Measurements from ENCODE around the gene ERF. TPM values are rescaled to one million over a fixed set of nuclear protein-coding genes. Genes with fewer than 3 reads are reported as not detected.

The ERF gene
- total RNA-seq, 2 donors from 2014 or later, result 106 to 138 TPM

GRCh38 chr19:42228641-42229040 is 26.3 kb downstream of the ERF start:
- Histone ChIP-seq H3K27ac (ENCODE audit: low read depth, low read length) (no peak overlapping the region), H3K4me1 (ENCODE audit: control insufficient read depth, insufficient read depth, low read length) (peaks cover 3% of the 10 kb centered on the region), H3K9me3 (ENCODE audit: control insufficient read depth, low read length) (no peaks in the 10 kb centered on the region), H3K9ac (ENCODE audit: extremely low read depth, low read length, poor library complexity, severe bottlenecking) (no peak overlapping the region), H3K27me3 (ENCODE audit: control insufficient read depth, insufficient read depth, low read length, poor library complexity, severe bottlenecking) (no peaks in the 10 kb centered on the region), H3K4me3 (ENCODE audit: low read length) (no peak overlapping the region), H3K36me3 (ENCODE audit: control insufficient read depth, insufficient read depth, low read length) (peaks cover 74% of the 10 kb centered on the region)
- Mint-ChIP-seq H3K4me3 (no peak overlapping the region), H3K27me3 (ENCODE audit: insufficient read depth) (no peaks in the 10 kb centered on the region), H3K4me1 (peaks cover 6% of the 10 kb centered on the region), H3K36me3 (ENCODE audit: low read depth) (peaks cover 72% of the 10 kb centered on the region), H3K27ac (peak overlapping the region; percentile 76), H3K9me3 (no peaks in the 10 kb centered on the region)
- no peak for DNase-seq
- TF ChIP-seq CTCF (conservative IDR thresholded peaks at IDR 0.05), result no peak
- WGBS, 2 experiments (ENCODE audit: insufficient coverage in 1 of 2, insufficient read length in 1 of 2), result 95 to 100% methylated on average over 1 to 4 of the region's 4 CpGs

GRCh38 chr19:42226886-42227285 is 28.0 kb downstream of the ERF start:
- peaks cover 63% of the 10 kb centered on the region for H3K36me3 Mint-ChIP-seq (ENCODE audit: low read depth)

GRCh38 chr19:42225718-42226292 is 29.1 kb downstream of the ERF start:
- Mint-ChIP-seq H3K4me3 (no peak overlapping the region), H3K36me3 (ENCODE audit: low read depth) (peaks cover 52% of the 10 kb centered on the region), H3K9me3 (no peaks in the 10 kb centered on the region), H3K4me1 (peaks cover 9% of the 10 kb centered on the region), H3K27ac (no peak overlapping the region), H3K27me3 (ENCODE audit: insufficient read depth) (no peaks in the 10 kb centered on the region)
- Histone ChIP-seq H3K36me3 (ENCODE audit: control insufficient read depth, insufficient read depth, low read length) (peaks cover 57% of the 10 kb centered on the region), H3K4me3 (ENCODE audit: low read length) (no peak overlapping the region), H3K9ac (ENCODE audit: extremely low read depth, low read length, poor library complexity, severe bottlenecking) (no peak overlapping the region), H3K27ac (ENCODE audit: low read depth, low read length) (no peak overlapping the region), H3K4me1 (ENCODE audit: control insufficient read depth, insufficient read depth, low read length) (peaks cover 3% of the 10 kb centered on the region), H3K9me3 (ENCODE audit: control insufficient read depth, low read length) (no peaks in the 10 kb centered on the region), H3K27me3 (ENCODE audit: control insufficient read depth, insufficient read depth, low read length, poor library complexity, severe bottlenecking) (no peaks in the 10 kb centered on the region)
- 95 to 99% methylated on average over 21 to 33 of the region's 33 CpGs for WGBS, 2 experiments (ENCODE audit: insufficient coverage in 1 of 2, insufficient read length in 1 of 2)
- no peak for TF ChIP-seq CTCF (conservative IDR thresholded peaks at IDR 0.05)
- DNase-seq, result no peak

More at GRCh38 chr19:42226886-42227285, 28.0 kb downstream of the ERF start:
- no peak for TF ChIP-seq CTCF (conservative IDR thresholded peaks at IDR 0.05)
- DNase-seq, result no peak
- H3K27ac Mint-ChIP-seq, result no peak overlapping the region
- no peak overlapping the region for H3K27ac ChIP-seq (ENCODE audit: low read depth, low read length)
- H3K27me3 Mint-ChIP-seq (ENCODE audit: insufficient read depth), result no peaks in the 10 kb centered on the region
- no peaks in the 10 kb centered on the region for H3K27me3 ChIP-seq (ENCODE audit: control insufficient read depth, insufficient read depth, low read length, poor library complexity, severe bottlenecking)
- H3K9ac ChIP-seq (ENCODE audit: extremely low read depth, low read length, poor library complexity, severe bottlenecking), result no peak overlapping the region
- WGBS, 2 experiments (ENCODE audit: insufficient coverage in 1 of 2, insufficient read length in 1 of 2), result 100% methylated on average over 1 of the region's 1 CpG
- H3K36me3 ChIP-seq (ENCODE audit: control insufficient read depth, insufficient read depth, low read length), result peaks cover 68% of the 10 kb centered on the region
- H3K9me3 ChIP-seq (ENCODE audit: control insufficient read depth, low read length), result no peaks in the 10 kb centered on the region
- H3K4me3 ChIP-seq (ENCODE audit: low read length), result no peak overlapping the region
- H3K4me1 ChIP-seq (ENCODE audit: control insufficient read depth, insufficient read depth, low read length), result peaks cover 3% of the 10 kb centered on the region
- no peak overlapping the region for H3K4me3 Mint-ChIP-seq
- no peaks in the 10 kb centered on the region for H3K9me3 Mint-ChIP-seq
- peaks cover 6% of the 10 kb centered on the region for H3K4me1 Mint-ChIP-seq

Data from endodermal cell (in vitro differentiated cells).